Activated CD4-positive, alpha-beta memory T cell treated with anti-CD3 and anti-CD28 coated beads, Interleukin-2, amount 10 ng/mL, durations not matched to agents 7 days and 5 days (primary cell): ENCODE results near the gene MARCHF3. TPM values are rescaled to one million over a fixed set of nuclear protein-coding genes. Genes with fewer than 3 reads are reported as not detected.
"Not testable (repeated sequence)": the region's sequence is repeated elsewhere in the genome, so short reads cannot be mapped to it uniquely, and the experiment has no call there.

ENCODE experiments used
- CTCF ChIA-PET: fragments of 350-600 bp; sonication (Branson Sonifier 250); formaldehyde crosslinking; loops from one replicate; lab custom pipeline; 2021; ENCODE audit warnings: antibody characterized with exemption, inconsistent platforms; lab: Charles Lee
- POLR2A ChIA-PET: fragments of 350-600 bp; sonication (Branson Sonifier 250); formaldehyde crosslinking; loops from one replicate; lab custom pipeline; 2021; ENCODE audit warnings: antibody characterized with exemption; lab: Charles Lee
- DNase-seq: peaks from one replicate; pipeline ENCODE4 v3.0.0-alpha.2; 2020
- H3K27ac Mint-ChIP-seq: one replicate; pipeline ENCODE4 v1.8.0; 2021; ENCODE audit warnings: mild to moderate bottlenecking, mixed read lengths
- H3K27me3 Mint-ChIP-seq: one replicate; pipeline ENCODE4 v1.8.0; 2021; ENCODE audit warnings: mixed read lengths
- H3K36me3 Mint-ChIP-seq: one replicate; pipeline ENCODE4 v1.8.0; 2021; ENCODE audit warnings: low read depth, mixed read lengths
- H3K4me1 Mint-ChIP-seq: one replicate; pipeline ENCODE4 v1.8.0; 2021; ENCODE audit warnings: mixed read lengths
- H3K4me3 Mint-ChIP-seq: one replicate; pipeline ENCODE4 v1.8.0; 2021; ENCODE audit warnings: mild to moderate bottlenecking, mixed read lengths
- H3K9me3 Mint-ChIP-seq: one replicate; pipeline ENCODE4 v1.8.0; 2021; ENCODE audit warnings: mixed read lengths
- total RNA-seq, 2 experiments: library from RNA; stranded (reverse); gene quantifications; one replicate each; pipeline ENCODE4 v1.2.3, GENCODE V29; 2021

MARCHF3 gene
- total RNA-seq, 2 experiments from 2014 or later = 0.68 to 0.70 TPM

DNA sequence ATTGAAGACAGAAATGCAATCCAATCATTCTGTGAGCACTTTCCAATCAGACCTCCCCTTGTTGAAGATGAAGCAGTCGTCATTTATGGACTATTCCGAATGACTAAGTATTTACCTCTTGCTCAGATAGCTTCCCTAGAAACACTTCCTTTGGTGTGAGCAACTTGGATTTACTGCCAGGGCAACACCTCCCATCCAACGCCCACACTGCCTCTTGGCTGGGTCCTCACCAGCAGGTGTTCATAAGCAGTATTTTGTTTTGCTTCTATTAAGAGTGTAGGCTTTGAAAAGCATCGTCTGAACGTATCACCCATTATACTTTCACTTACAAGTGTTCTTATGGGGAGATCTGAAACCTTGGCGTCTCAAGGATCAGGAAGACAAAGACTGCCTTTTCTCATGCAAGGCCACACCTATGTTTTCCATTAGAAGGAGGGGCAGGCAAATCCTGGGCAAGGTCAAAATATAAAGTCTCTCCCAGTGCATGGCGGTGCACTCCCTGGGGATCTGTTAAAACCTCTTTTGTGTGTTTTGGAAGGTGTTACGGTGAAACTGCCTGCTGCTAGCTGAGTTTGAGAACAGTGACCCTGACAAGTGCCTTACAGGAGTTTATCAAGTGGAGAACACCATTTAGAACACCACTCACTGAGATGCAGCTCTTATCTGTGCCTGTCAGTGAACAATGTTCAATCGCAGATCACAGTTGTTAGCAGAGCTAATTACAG, 10.6 kb upstream of the MARCHF3 start:
- ChIA-PET CTCF (no interaction called here), POLR2A (no interaction called here)
- Mint-ChIP-seq H3K4me3 (no peak overlapping the region), H3K36me3 (no peaks in the 10 kb centered on the region), H3K27me3 (peaks cover 4% of the 10 kb centered on the region), H3K27ac (no peak overlapping the region), H3K9me3 (no peaks in the 10 kb centered on the region), H3K4me1 (no peaks in the 10 kb centered on the region)
- DNase-seq = no peak

DNA sequence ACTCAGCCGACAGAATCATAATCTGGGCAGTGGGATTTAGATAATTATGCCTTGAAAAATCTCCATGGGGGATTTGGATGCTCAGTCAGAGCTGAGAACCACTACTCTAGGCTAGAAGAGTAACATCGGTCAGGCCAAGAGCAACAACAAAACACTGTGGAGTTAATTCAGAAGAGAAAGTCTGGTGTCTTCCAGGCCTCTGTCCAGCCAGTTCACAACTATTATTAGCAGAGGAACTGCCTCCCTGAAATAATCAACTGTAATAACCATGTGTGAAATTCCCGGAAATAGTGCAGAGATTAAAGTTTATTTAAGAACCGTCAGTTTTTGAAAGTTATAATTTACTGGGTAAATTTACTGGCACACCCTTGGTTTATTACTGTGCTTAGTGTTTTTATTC, 8.2 kb upstream of the MARCHF3 start:
- Mint-ChIP-seq H3K9me3 (no peaks in the 10 kb centered on the region), H3K36me3 (no peaks in the 10 kb centered on the region), H3K27ac (no peak overlapping the region), H3K4me3 (no peak overlapping the region), H3K4me1 (no peaks in the 10 kb centered on the region), H3K27me3 (peaks cover 11% of the 10 kb centered on the region)
- POLR2A ChIA-PET = no interaction called here
- DNase-seq = no peak
- CTCF ChIA-PET = no interaction called here

DNA sequence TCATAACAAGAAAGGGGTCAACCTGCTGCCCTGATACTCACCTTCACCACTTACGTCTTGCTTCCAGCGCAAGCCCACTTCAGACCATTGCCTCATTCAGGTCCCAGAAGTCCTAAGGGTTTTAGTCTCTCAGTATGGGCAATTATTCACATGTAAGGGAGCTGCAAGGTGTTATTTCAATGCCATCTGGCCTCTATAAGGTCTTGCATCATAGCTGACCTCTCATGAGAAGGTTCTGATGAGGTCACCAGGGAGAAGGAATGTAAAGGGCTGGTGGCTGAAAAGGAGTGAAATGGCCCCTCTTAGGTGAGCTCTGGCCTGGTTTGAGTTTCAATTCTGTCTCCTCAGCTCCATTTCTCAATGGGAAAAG, 1.5 kb upstream of the MARCHF3 start:
- H3K27ac Mint-ChIP-seq = no peak overlapping the region
- H3K4me1 Mint-ChIP-seq = peaks cover 12% of the 10 kb centered on the region
- peak overlapping the region; percentile 85 for H3K4me3 Mint-ChIP-seq
- DNase-seq = no peak
- H3K36me3 Mint-ChIP-seq = no peaks in the 10 kb centered on the region
- CTCF ChIA-PET = interaction anchor here (0.6 to 1.3 kb wide), 4 partner anchors 41 to 461 kb away, joined by 3 read pairs; no protein-coding TSS in a partner anchor
- no peaks in the 10 kb centered on the region for H3K9me3 Mint-ChIP-seq
- POLR2A ChIA-PET = interaction anchor here (2.2 to 2.4 kb wide), 2 partner anchors 41 to 255 kb away, joined by 8 to 11 read pairs; partner anchors contain the start of genes C5orf63 and LMNB1
- H3K27me3 Mint-ChIP-seq = peaks cover 47% of the 10 kb centered on the region

DNA sequence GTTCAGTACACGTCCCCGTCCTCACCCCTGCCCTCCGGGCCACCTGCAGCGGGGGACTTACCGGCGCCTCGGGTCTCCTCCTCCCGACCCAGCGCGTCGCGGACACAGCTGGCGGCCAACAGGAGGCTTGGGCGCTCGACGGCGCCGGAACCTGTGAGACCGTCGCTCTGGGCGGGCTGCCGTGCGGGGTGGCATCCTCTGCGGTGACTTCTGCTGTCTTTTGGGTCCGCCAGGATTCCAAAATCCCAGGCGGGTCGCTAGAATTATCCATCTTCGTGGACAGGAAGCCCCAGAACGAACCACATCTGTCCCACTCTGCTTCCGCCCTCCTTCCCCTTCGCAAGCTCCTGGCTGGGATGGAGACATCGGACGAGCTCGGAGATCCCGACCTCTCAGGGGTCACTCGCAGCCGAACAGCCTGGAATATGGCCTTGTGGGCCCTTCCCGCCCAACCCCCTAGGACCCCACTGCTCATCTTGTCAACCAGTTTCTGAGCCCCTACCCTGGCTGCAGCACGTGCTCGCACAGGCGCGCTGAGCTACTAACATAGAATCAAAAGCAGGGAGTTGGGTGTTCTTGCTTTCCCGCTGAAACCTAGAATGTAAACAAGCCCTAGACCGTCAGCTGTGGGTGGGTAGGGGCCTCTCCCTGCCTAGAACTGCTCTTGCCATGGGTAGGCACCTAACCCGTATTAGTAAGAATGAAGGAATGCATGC, 947 bp upstream of the MARCHF3 start:
- H3K27ac Mint-ChIP-seq = no peak overlapping the region
- H3K4me3 Mint-ChIP-seq = peak overlapping the region; percentile 85
- DNase-seq = peak; percentile 24
- H3K36me3 Mint-ChIP-seq = no peaks in the 10 kb centered on the region
- H3K27me3 Mint-ChIP-seq = peaks cover 49% of the 10 kb centered on the region
- H3K9me3 Mint-ChIP-seq = no peaks in the 10 kb centered on the region
- ChIA-PET POLR2A (interaction anchor here (2.2 to 2.4 kb wide), 2 partner anchors 42 to 254 kb away, joined by 8 to 11 read pairs; partner anchors contain the start of genes C5orf63 and LMNB1), CTCF (interaction anchor here (0.6 to 1.3 kb wide), 4 partner anchors 41 to 461 kb away, joined by 3 read pairs; no protein-coding TSS in a partner anchor)
- peaks cover 12% of the 10 kb centered on the region for H3K4me1 Mint-ChIP-seq

DNA sequence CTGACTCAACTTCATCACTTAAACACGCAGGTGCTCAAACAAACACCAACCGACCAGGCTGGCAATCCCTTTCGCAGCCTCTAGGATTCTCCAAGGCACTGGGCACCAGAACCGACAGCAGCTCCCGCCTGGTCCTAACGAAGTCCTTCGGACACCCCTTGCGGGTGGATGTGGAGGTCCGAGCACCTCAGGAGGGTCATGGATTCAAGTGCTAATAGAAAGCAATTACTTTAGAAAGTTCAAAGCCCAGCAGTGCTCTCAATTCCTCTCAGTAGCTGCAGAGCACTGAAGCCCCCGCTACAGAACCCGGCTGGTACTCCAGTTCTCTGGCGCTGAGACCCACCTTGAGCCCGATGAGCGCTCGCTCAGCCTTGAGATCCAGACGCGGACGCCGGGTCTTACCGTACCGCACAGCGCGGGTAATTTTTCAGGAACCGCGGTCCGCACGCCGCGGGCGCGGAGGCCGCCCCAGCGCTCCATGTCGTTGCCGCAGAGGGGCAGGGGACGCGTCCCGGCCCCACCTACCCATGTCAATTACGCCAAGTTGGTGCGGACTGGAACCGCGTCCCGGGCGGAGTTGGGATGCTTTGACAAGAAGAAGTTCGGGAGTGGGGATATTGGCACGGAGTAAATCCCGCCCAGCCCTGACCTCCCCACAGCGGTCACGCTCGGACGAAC, 638 bp downstream of the MARCHF3 start:
- Mint-ChIP-seq H3K27me3 (peaks cover 50% of the 10 kb centered on the region), H3K9me3 (no peaks in the 10 kb centered on the region), H3K36me3 (no peaks in the 10 kb centered on the region), H3K4me1 (peaks cover 12% of the 10 kb centered on the region), H3K4me3 (peak overlapping the region; percentile 85), H3K27ac (no peak overlapping the region)
- DNase-seq = peak; percentile 41
- CTCF ChIA-PET = interaction anchor here (1.2 kb wide), 1 partner anchor 44 kb away, joined by 7 read pairs; the partner anchor contains the start of gene C5orf63
- POLR2A ChIA-PET = interaction anchor here (0.5 kb wide), 1 partner anchor 252 kb away, joined by 3 read pairs; no protein-coding TSS in a partner anchor

DNA sequence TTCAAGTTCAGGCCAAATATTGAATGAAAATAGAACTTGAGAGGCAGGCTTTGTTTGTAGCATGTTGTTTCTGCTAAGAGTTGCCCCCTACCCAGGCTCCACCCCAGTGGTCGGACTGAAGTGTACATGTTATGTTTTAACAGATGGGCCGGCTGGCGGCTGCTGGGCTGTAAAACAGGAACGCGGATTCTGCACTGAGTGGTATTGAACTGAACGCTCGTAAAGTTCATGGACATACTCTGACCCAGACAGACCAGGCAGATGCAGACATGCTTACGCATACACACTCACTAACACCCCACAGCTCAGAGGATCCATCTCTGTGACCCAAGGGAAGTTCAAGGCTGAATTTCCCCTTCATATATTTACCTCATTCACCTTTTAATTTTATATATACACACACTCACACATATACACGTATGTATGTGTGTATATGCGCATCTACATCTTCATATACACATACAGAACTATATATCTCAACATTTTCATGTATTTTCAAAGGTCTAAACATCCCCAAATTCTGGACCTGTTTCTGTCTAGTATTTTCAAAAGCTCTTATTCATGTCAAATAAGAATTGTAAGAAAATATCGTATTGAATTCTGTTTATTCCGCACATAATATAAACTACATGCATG, 1.4 kb downstream of the MARCHF3 start:
- peaks cover 12% of the 10 kb centered on the region for H3K4me1 Mint-ChIP-seq
- no peak overlapping the region for H3K27ac Mint-ChIP-seq
- H3K36me3 Mint-ChIP-seq = no peaks in the 10 kb centered on the region
- ChIA-PET CTCF (interaction anchor here (1.2 kb wide), 1 partner anchor 44 kb away, joined by 7 read pairs; the partner anchor contains the start of gene C5orf63), POLR2A (interaction anchor here (0.5 kb wide), 1 partner anchor 251 kb away, joined by 3 read pairs; no protein-coding TSS in a partner anchor)
- peaks cover 49% of the 10 kb centered on the region for H3K27me3 Mint-ChIP-seq
- no peak for DNase-seq
- peak overlapping the region; percentile 85 for H3K4me3 Mint-ChIP-seq
- no peaks in the 10 kb centered on the region for H3K9me3 Mint-ChIP-seq

DNA sequence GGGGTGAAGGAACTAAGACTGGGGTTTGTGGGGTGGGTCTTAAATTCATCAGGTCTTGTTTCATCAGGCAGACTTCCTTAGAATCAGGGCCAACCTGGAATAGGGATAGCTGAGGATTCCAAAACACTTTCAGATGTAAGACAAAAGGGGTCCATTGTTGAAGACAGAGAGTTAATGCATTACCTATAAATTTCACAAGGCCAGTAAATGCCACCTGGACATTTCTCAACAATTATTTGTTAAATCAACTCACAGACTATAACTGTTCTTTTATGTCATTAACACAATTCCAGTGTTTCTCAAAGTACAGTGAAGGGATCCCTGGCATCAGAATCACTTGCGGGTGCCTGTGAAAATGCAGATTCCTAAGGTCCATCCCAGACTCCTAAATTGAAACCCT, 2.8 kb downstream of the MARCHF3 start:
- CTCF ChIA-PET = no interaction called here

DNA sequence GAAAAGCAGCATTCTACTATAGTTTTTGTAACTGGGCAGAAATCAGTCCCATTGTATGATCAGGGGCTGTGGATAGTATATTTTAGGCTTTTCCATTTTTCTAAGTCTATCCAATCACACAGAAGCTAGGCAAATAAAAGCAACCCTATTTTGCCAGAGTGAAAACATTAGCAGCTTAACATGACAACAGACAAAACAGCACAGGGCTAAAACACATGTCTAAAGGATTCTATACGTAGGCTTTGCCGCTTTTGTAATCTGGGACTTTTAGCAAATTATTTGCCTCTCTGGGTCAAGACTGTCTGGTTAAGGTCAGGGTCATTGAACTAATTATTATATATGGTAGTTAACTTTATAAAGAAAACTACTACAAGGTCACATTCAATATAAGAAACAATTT, 4.2 kb downstream of the MARCHF3 start:
- ChIA-PET POLR2A (no interaction called here), CTCF (interaction anchor here (0.7 to 1.2 kb wide), 2 partner anchors 9 to 20 kb away, joined by 3 to 5 read pairs; no protein-coding TSS in a partner anchor)
- DNase-seq = no peak
- H3K27me3 Mint-ChIP-seq = peaks cover 34% of the 10 kb centered on the region
- H3K4me1 Mint-ChIP-seq = peaks cover 5% of the 10 kb centered on the region
- no peaks in the 10 kb centered on the region for H3K36me3 Mint-ChIP-seq
- H3K27ac Mint-ChIP-seq = no peak overlapping the region
- H3K4me3 Mint-ChIP-seq = no peak overlapping the region
- H3K9me3 Mint-ChIP-seq = no peaks in the 10 kb centered on the region

More for the DNA sequence above, 2.8 kb downstream of the MARCHF3 start:
- H3K4me3 Mint-ChIP-seq = no peak overlapping the region
- POLR2A ChIA-PET = no interaction called here
- H3K4me1 Mint-ChIP-seq = peaks cover 12% of the 10 kb centered on the region
- DNase-seq = no peak
- H3K9me3 Mint-ChIP-seq = no peaks in the 10 kb centered on the region
- no peak overlapping the region for H3K27ac Mint-ChIP-seq
- peaks cover 42% of the 10 kb centered on the region for H3K27me3 Mint-ChIP-seq
- no peaks in the 10 kb centered on the region for H3K36me3 Mint-ChIP-seq

DNA sequence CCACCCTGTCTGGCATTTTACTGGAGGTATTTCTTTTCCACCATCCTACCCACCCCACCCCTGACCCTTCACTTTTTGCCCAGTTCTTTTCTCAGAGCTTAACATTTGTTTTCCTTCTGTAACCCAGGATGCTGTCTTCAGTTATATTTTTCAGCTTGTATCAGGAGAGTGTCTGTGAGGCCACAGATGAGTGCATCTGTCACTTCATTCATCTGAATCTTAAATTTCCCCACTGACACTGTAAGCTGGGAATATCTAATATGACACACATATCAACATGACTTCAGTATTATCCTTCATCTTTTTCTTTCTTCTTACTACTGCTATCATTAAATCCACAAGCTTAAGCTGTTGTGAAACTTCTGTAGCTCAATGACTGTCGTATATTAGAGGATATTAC, 4.9 kb downstream of the MARCHF3 start:
- DNase-seq = no peak
- Mint-ChIP-seq H3K9me3 (no peaks in the 10 kb centered on the region), H3K4me3 (no peak overlapping the region), H3K4me1 (peaks cover 5% of the 10 kb centered on the region), H3K27me3 (peaks cover 34% of the 10 kb centered on the region), H3K36me3 (no peaks in the 10 kb centered on the region), H3K27ac (no peak overlapping the region)
- ChIA-PET POLR2A (no interaction called here), CTCF (interaction anchor here (0.7 to 1.2 kb wide), 2 partner anchors 9 to 20 kb away, joined by 3 to 5 read pairs; no protein-coding TSS in a partner anchor)

DNA sequence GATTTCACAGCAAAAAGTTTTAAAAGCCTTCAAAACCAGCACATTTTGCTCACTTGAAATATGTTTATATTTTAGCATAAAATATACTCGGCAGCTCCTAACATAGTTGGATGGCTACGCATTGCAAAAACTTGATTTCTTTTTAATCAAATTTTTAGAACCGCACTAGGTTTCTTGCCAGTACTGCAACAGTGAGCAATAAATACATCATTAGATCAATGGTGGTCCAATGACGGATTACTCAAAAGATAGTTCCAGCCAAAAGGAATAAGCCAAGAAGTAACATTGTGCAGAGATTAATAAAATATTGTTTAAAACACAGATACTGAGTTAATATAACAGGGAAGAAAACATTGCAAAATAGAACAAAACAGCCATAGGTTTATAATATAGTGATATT, 5.5 kb downstream of the MARCHF3 start:
- ChIA-PET POLR2A (no interaction called here), CTCF (interaction anchor here (1.2 kb wide), 1 partner anchor 10 kb away, joined by 5 read pairs; no protein-coding TSS in a partner anchor)
- no peaks in the 10 kb centered on the region for H3K36me3 Mint-ChIP-seq
- peaks cover 34% of the 10 kb centered on the region for H3K27me3 Mint-ChIP-seq
- no peak for DNase-seq
- H3K27ac Mint-ChIP-seq = no peak overlapping the region
- no peak overlapping the region for H3K4me3 Mint-ChIP-seq
- peaks cover 5% of the 10 kb centered on the region for H3K4me1 Mint-ChIP-seq
- H3K9me3 Mint-ChIP-seq = no peaks in the 10 kb centered on the region

DNA sequence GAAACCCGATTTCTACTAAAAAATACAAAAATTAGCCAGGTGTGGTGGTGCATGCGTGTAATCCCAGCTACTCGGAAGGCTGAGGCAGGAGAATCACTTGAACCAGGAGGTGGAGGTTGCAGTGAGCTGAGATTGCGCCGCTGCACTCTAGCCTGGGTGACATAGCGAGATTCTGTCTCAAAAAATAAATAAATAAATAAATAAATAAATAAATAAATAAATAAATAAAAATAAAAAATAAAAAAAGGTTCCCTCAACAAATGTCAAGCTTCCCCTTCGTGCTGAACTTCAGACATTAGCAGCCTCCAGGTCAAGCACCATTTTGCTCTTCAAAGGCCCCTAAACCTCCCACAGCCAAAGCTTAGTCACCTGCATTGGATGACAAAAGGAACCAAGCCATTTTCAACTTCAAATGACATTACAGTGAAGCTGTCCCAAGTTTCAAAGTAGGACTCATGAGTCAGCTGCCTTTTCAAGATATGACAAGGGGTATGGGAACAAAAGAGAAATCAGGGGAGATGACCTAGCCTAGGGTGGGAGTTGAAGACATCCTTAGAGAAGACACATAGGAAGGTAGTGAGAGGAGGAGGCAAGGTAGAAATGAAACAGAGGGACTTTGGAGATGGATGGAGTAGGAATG, 6.7 kb downstream of the MARCHF3 start:
- not testable (repeated sequence) for DNase-seq, H3K27ac Mint-ChIP-seq

DNA sequence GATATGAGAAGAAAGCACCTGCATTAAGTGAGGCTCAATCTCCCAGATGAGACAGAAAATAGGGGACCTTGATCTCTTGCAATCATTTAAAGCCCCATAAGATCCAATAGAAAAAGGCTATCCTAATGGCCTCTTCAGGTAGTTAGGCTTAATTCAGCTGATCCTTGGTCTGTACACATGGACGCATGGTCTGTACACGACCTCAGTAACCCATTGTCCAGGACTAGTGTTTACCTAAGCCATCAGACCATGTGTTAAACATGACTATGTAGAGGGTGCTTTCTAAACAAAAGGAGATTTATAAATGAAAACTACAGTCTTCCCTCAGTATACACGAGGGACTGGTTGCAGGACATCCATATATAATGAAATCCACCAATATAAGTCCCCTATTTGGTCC, 7.5 kb downstream of the MARCHF3 start:
- H3K27ac Mint-ChIP-seq = no peak overlapping the region
- H3K9me3 Mint-ChIP-seq = no peaks in the 10 kb centered on the region
- no peak for DNase-seq
- no peak overlapping the region for H3K4me3 Mint-ChIP-seq
- H3K27me3 Mint-ChIP-seq = peaks cover 20% of the 10 kb centered on the region
- CTCF ChIA-PET = no interaction called here
- H3K4me1 Mint-ChIP-seq = no peaks in the 10 kb centered on the region
- no peaks in the 10 kb centered on the region for H3K36me3 Mint-ChIP-seq
- POLR2A ChIA-PET = no interaction called here

More for the DNA sequence above, 6.7 kb downstream of the MARCHF3 start:
- H3K4me3 Mint-ChIP-seq, CTCF ChIA-PET, POLR2A ChIA-PET, H3K9me3 Mint-ChIP-seq, H3K4me1 Mint-ChIP-seq, H3K36me3 Mint-ChIP-seq: not testable (repeated sequence)
- H3K27me3 Mint-ChIP-seq = peaks cover 25% of the 10 kb centered on the region
